Measurements from ENCODE around the gene ACVR2A.

DNA sequence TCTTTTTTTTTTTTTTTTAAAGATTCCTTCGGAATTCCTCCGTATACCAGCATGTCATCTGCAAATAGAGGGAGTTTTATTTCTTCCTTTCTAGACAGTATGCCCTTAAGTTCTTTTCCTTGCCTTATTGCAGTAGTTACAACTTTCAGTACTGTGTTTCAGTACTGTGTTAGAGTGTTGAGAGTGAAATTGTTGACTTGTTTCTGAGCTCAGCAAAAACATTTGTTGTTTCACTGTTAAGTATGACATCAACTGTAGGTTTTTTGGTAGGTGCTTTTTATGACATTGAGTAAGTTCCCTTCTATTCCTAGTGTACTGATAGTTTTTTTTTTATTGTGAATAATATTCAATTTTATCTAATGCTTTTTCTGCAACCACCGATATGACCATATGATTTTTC is 43.9 kb downstream of the ACVR2A start:
- TF ChIP-seq GATA3 (IDR thresholded peaks at IDR 0.05; ENCODE audit: low read depth, low read length) (no peak), GATA2 (IDR thresholded peaks at IDR 0.05; ENCODE audit: low read depth, low read length) (no peak)
